SK-N-SH (cell line): ENCODE results near the gene PLCB1. TPM values are rescaled to one million over a fixed set of nuclear protein-coding genes. Genes with fewer than 3 reads are reported as not detected.
A peak's percentile ranks its signal among the peaks of the same experiment; 100 is the strongest.

Experiments
- CTCF ChIA-PET: fragments of 300-600, 350-600 bp; formaldehyde crosslinking; extraction: SDS; loops from one replicate; lab custom pipeline; 2021; lab: Yijun Ruan, JAX
- POLR2A ChIA-PET: fragments of 350-600 bp; sonication (Branson Sonifier 250); formaldehyde crosslinking; extraction: SDS; loops from one replicate; lab custom pipeline; 2020; ENCODE audit warnings: antibody characterized with exemption, inconsistent platforms; lab: Yijun Ruan, JAX
- DNase-seq: peaks from one replicate; pipeline ENCODE4 v3.0.0; 2012
- H2AFZ ChIP-seq: fragments of 200-600 bp; sonication (generic); 2 replicates; pipeline ENCODE4 v1.8.1; 2016; ENCODE audit warnings: antibody characterized with exemption, mild to moderate bottlenecking, low read depth
- H3F3A ChIP-seq: fragments of 200-600 bp; sonication (generic); replicated peaks from 2 replicates; pipeline ENCODE3; 2016; ENCODE audit warnings: antibody characterized with exemption, mild to moderate bottlenecking; ENCODE audit not compliant: insufficient read depth
- H3K27ac ChIP-seq, 2 experiments: fragments of 200-500 bp in 1 of 2; fragments of 200-600 bp in 1 of 2; sonication (Bioruptor generic) in 1 of 2; sonication (generic), shearing (Covaris generic) in 1 of 2; 2 replicates each; pipeline versions ENCODE4 v1.5.1 to v1.6.1; 2014 to 2016; ENCODE audit warnings: low read depth in 2 of 2, inconsistent platforms in 1 of 2, low read length in 1 of 2, mild to moderate bottlenecking in 1 of 2, mixed read lengths in 1 of 2
- H3K27me3 ChIP-seq: fragments of 200-600 bp; sonication (generic), shearing (Covaris generic); 2 replicates; pipeline ENCODE4 v1.6.1; 2016; ENCODE audit warnings: mixed run types; ENCODE audit not compliant: insufficient read depth
- H3K36me3 ChIP-seq, 2 experiments: fragments of 200-500 bp in 1 of 2; fragments of 200-600 bp in 1 of 2; sonication (Bioruptor generic) in 1 of 2; sonication (generic) in 1 of 2; replicated peaks in 1 of 2; 2 replicates each; pipeline versions ENCODE3 to v1.5.1; 2014 to 2016; ENCODE audit warnings: low read length in 1 of 2, mild to moderate bottlenecking in 1 of 2; ENCODE audit not compliant: insufficient read depth in 2 of 2, control insufficient read depth in 1 of 2
- H3K4me1 ChIP-seq, 2 experiments: fragments of 200-500 bp in 1 of 2; fragments of 200-600 bp in 1 of 2; sonication (Bioruptor generic) in 1 of 2; sonication (generic), shearing (Covaris generic) in 1 of 2; 2 replicates each; pipeline versions ENCODE4 v1.5.1 to v1.6.1; 2014 to 2016; ENCODE audit warnings: low read depth in 1 of 2, low read length in 1 of 2, mixed run types in 1 of 2; ENCODE audit not compliant: insufficient read depth in 2 of 2, control insufficient read depth in 1 of 2
- H3K4me2 ChIP-seq: fragments of 200-600 bp; sonication (generic), shearing (Covaris generic); 2 replicates; pipeline ENCODE4 v1.6.1; 2017; ENCODE audit warnings: mixed run types
- H3K4me3 ChIP-seq, 2 experiments: fragments of 200-500 bp in 1 of 2; fragments of 200-600 bp in 1 of 2; sonication (Bioruptor generic) in 1 of 2; sonication (generic), shearing (Covaris generic) in 1 of 2; 2 replicates each; pipeline versions ENCODE4 v1.5.1 to v1.8.1; 2014 to 2016; ENCODE audit warnings: low read depth in 2 of 2, inconsistent platforms in 1 of 2, low read length in 1 of 2, mild to moderate bottlenecking in 1 of 2, mixed read lengths in 1 of 2, moderate library complexity in 1 of 2
- H3K79me2 ChIP-seq: fragments of 200-600 bp; sonication (generic); 2 replicates; pipeline ENCODE4 v1.8.1; 2017; ENCODE audit warnings: mild to moderate bottlenecking; ENCODE audit not compliant: insufficient read depth
- H3K9ac ChIP-seq: fragments of 200-600 bp; sonication (generic); 2 replicates; pipeline ENCODE4 v1.6.1; 2017; ENCODE audit warnings: mixed run types
- H3K9me2 ChIP-seq: fragments of 200-600 bp; sonication (generic); 2 replicates; pipeline ENCODE4 v1.6.1; 2017; ENCODE audit warnings: mixed run types
- H3K9me3 ChIP-seq: fragments of 200-600 bp; sonication (generic); 2 replicates; pipeline ENCODE4 v1.6.1; 2017; ENCODE audit warnings: mixed run types, mild to moderate bottlenecking, moderate library complexity
- H4K20me1 ChIP-seq: fragments of 200-600 bp; sonication (generic); 2 replicates; pipeline ENCODE4 v1.6.1; 2017; ENCODE audit warnings: mild to moderate bottlenecking, mixed run types; ENCODE audit not compliant: insufficient read depth
- CHD2 ChIP-seq: fragments of 150-350 bp; IDR thresholded peaks from 2 replicates; pipeline ENCODE4 v1.6.1; 2018; ENCODE audit warnings: low read length; ENCODE audit not compliant: partially characterized antibody
- EP300 ChIP-seq, 2 experiments: IDR thresholded peaks; 2 replicates each; pipeline versions ENCODE4 v1.4.0 to v1.6.1; 2012; ENCODE audit warnings: borderline replicate concordance in 1 of 2, low read depth in 1 of 2, low read length in 1 of 2
- FOSL2 ChIP-seq: IDR thresholded peaks from 2 replicates; pipeline ENCODE4 v1.4.0; 2012; ENCODE audit warnings: low read depth, mild to moderate bottlenecking, moderate library complexity, borderline replicate concordance
- GABPA ChIP-seq: IDR thresholded peaks from 2 replicates; pipeline ENCODE4 v1.4.0; 2012; ENCODE audit warnings: low read depth, mild to moderate bottlenecking
- JUND ChIP-seq: IDR thresholded peaks from 2 replicates; pipeline ENCODE4 v1.4.0; 2012
- MEF2A ChIP-seq: IDR thresholded peaks from 2 replicates; pipeline ENCODE4 v1.4.0; 2012; ENCODE audit warnings: low read depth, borderline replicate concordance
- MXI1 ChIP-seq: IDR thresholded peaks from 2 replicates; pipeline ENCODE4 v1.6.1; 2012; ENCODE audit warnings: mild to moderate bottlenecking, low read depth, low read length, improper control_type of control experiment
- NFIC ChIP-seq: IDR thresholded peaks from 2 replicates; pipeline ENCODE4 v1.4.0; 2012; ENCODE audit warnings: borderline replicate concordance
- NRF1 ChIP-seq: IDR thresholded peaks from 2 replicates; pipeline ENCODE4 v1.6.1; 2012; ENCODE audit warnings: low read depth, mild to moderate bottlenecking, low read length
- POLR2AphosphoS5 ChIP-seq: IDR thresholded peaks from 2 replicates; pipeline ENCODE4 v1.6.1; 2012; ENCODE audit warnings: low read depth, low read length
- RAD21 ChIP-seq: IDR thresholded peaks from 2 replicates; pipeline ENCODE4 v1.6.1; 2012; ENCODE audit warnings: mild to moderate bottlenecking, low read length
- RFX5 ChIP-seq: IDR thresholded peaks from 2 replicates; pipeline ENCODE4 v1.6.1; 2012; ENCODE audit warnings: mild to moderate bottlenecking, improper control_type of control experiment, low read length
- RXRA ChIP-seq: IDR thresholded peaks from 2 replicates; pipeline ENCODE4 v1.4.0; 2012; ENCODE audit warnings: low read depth, mild to moderate bottlenecking, borderline replicate concordance
- TCF12 ChIP-seq: IDR thresholded peaks from 2 replicates; pipeline ENCODE4 v1.4.0; 2012
- TEAD4 ChIP-seq: IDR thresholded peaks from 2 replicates; pipeline ENCODE4 v1.4.0; 2012; ENCODE audit warnings: mild to moderate bottlenecking, borderline replicate concordance; ENCODE audit not compliant: insufficient read depth
- whole genome bisulfite sequencing: methylation state at CpG from one replicate; pipeline ENCODE4 v1.1.6; 2017; ENCODE audit warnings: low lambda C conversion rate; 5-methylcytosine and 5-hydroxymethylcytosine counted together
- polyA plus RNA-seq, 3 experiments: library from polyadenylated mRNA; depleted of rRNA; stranded (reverse); fragments of >200 nt; gene quantifications; 2 replicates each; pipeline ENCODE4 v1.2.3, GENCODE V29; 2012
- TF ChIP-seq, protein P1 (sequence below): IDR thresholded peaks from 2 replicates; pipeline ENCODE4 v1.4.0; 2012; ENCODE audit warnings: low read depth, borderline replicate concordance
- TF ChIP-seq, protein P2 (sequence below): IDR thresholded peaks from 2 replicates; pipeline ENCODE4 v1.4.0; 2012; ENCODE audit warnings: low read depth
- TF ChIP-seq, protein P3 (sequence below): IDR thresholded peaks from 2 replicates; pipeline ENCODE4; 2012
- TF ChIP-seq, protein P4 (sequence below): fragments of 200-600 bp; sonication (generic); IDR thresholded peaks from 2 replicates; pipeline ENCODE4 v1.6.1; 2017; ENCODE audit warnings: antibody characterized with exemption, mild to moderate bottlenecking, moderate library complexity
- TF ChIP-seq, protein P5 (sequence below): fragments of 150-350 bp; IDR thresholded peaks from 2 replicates; pipeline ENCODE4 v1.6.1; 2016; ENCODE audit warnings: mild to moderate bottlenecking, low read depth, low read length

PLCB1 gene
- polyA plus RNA-seq, 1 of the 3 experiments (the other 2 are of a cell fraction), result 10.5 TPM

DNA sequence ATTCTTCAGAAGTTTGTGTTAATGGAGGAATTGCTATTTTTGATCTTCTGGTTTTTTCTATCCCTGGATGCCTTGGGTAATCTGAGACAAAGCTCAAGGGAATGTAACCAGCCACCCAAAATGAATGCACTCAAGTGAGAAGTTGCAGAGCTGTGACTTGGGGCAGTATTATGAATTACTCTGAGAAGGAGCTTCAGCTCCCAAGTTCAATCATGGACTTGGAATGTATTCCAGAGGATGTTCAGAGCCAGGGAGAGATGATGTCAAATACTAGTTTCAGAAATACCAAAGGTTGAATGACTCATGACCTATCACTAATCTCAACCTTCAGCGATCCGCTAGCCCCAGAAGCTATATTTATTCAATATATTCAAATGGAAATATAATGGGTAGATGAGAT lies 561.6 kb downstream of the PLCB1 start:
- TF ChIP-seq, protein P1, sequence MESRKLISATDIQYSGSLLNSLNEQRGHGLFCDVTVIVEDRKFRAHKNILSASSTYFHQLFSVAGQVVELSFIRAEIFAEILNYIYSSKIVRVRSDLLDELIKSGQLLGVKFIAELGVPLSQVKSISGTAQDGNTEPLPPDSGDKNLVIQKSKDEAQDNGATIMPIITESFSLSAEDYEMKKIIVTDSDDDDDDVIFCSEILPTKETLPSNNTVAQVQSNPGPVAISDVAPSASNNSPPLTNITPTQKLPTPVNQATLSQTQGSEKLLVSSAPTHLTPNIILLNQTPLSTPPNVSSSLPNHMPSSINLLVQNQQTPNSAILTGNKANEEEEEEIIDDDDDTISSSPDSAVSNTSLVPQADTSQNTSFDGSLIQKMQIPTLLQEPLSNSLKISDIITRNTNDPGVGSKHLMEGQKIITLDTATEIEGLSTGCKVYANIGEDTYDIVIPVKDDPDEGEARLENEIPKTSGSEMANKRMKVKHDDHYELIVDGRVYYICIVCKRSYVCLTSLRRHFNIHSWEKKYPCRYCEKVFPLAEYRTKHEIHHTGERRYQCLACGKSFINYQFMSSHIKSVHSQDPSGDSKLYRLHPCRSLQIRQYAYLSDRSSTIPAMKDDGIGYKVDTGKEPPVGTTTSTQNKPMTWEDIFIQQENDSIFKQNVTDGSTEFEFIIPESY, result no peak
- TF ChIP-seq FOSL2, result peak; percentile 83
- TF ChIP-seq TCF12, result peak; percentile 91
- TF ChIP-seq JUND, result peak; percentile 77
- peak; percentile 65 for TF ChIP-seq NFIC
- TF ChIP-seq, protein P2, sequence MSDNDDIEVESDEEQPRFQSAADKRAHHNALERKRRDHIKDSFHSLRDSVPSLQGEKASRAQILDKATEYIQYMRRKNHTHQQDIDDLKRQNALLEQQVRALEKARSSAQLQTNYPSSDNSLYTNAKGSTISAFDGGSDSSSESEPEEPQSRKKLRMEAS, result 0 out of 2 replicates have a peak, but pooled peaks have one; percentile 15
- TF ChIP-seq MEF2A, result no peak; the same call in none of the 2 replicates
- TF ChIP-seq NRF1, result no peak
- no peak for TF ChIP-seq RFX5
- TF ChIP-seq TEAD4, result peak; percentile 77; the same call in 1 of the 2 replicates
- peak in 1 of 2 experiments; percentile 72; a peak in 2 of 4 replicates for TF ChIP-seq EP300 (IDR thresholded peaks at IDR 0.05; ENCODE audit: borderline replicate concordance in 1 of 2, low read depth in 1 of 2, low read length in 1 of 2)
- TF ChIP-seq, protein P3, sequence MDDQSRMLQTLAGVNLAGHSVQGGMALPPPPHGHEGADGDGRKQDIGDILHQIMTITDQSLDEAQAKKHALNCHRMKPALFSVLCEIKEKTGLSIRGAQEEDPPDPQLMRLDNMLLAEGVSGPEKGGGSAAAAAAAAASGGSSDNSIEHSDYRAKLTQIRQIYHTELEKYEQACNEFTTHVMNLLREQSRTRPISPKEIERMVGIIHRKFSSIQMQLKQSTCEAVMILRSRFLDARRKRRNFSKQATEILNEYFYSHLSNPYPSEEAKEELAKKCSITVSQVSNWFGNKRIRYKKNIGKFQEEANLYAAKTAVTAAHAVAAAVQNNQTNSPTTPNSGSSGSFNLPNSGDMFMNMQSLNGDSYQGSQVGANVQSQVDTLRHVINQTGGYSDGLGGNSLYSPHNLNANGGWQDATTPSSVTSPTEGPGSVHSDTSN, result peak; percentile 89
- peak; percentile 33; the same call in 1 of the 2 replicates for TF ChIP-seq POLR2AphosphoS5
- Histone ChIP-seq H3K4me2 (peak overlapping the region; percentile 19), H3K9me3 (peaks cover 4% of the 10 kb centered on the region), H3K4me3 (no peak overlapping the region), H4K20me1 (no peaks in the 10 kb centered on the region), H3K27ac (peak overlapping the region in 1 of 2 experiments; percentile 82; a peak in 3 of 4 replicates), H3K27me3 (no peaks in the 10 kb centered on the region), H3K4me1 (peaks cover 0 to 10% of the 10 kb centered on the region in 2 experiments; a peak in 2 of 4 replicates), H3K79me2 (no peaks in the 10 kb centered on the region), H2AFZ (no peak overlapping the region), H3F3A (peaks cover 24% of the 10 kb centered on the region), H3K9ac (0 out of 2 replicates have a peak overlapping the region, but pooled peaks have one; percentile 13), H3K36me3 (peaks cover 10 to 15% of the 10 kb centered on the region in 2 experiments), H3K9me2 (no peaks in the 10 kb centered on the region)
- POLR2A ChIA-PET, result no interaction called here
- CTCF ChIA-PET, result no interaction called here
- no peak for DNase-seq
- whole genome bisulfite sequencing, result 31% methylated on average over 2 of the region's 2 CpGs

DNA sequence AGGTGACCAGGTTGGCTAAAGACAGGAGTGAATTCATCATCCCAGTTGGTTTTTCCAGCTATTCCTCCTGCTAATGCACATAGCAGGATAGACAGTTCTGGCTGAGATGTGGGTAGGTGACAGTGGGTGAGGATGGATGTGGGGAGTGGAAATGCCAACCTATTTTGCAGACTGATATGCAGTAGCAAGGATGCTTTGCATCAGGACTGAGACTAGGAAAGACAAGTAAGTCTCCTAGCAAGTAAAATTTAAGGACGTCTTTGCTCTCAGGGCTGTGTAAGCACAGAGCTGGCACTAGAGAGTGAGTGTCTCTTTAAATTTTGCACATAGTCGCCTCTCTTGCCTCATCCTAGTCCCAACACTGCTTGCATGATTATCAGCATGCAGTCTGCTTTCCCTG lies 568.7 kb downstream of the PLCB1 start:
- H3K79me2 ChIP-seq, result no peaks in the 10 kb centered on the region
- no peak overlapping the region for H3K4me3 ChIP-seq
- H3K27ac ChIP-seq, result no peak overlapping the region
- H2AFZ ChIP-seq, result no peak overlapping the region
- ChIA-PET CTCF (interaction anchor here (1.1 kb wide), 1 partner anchor 12 kb away, joined by 4 read pairs; no protein-coding TSS in a partner anchor), POLR2A (no interaction called here)
- H4K20me1 ChIP-seq, result no peaks in the 10 kb centered on the region
- DNase-seq, result no peak
- WGBS, result 72% methylated on average over 2 of the region's 2 CpGs
- H3K9me3 ChIP-seq, result no peaks in the 10 kb centered on the region
- H3F3A ChIP-seq, result no peaks in the 10 kb centered on the region
- peaks cover 6 to 14% of the 10 kb centered on the region in 2 experiments for H3K36me3 ChIP-seq
- no peaks in the 10 kb centered on the region for H3K4me1 ChIP-seq
- no peaks in the 10 kb centered on the region for H3K27me3 ChIP-seq
- H3K9ac ChIP-seq, result no peak overlapping the region
- H3K9me2 ChIP-seq, result no peaks in the 10 kb centered on the region
- H3K4me2 ChIP-seq, result no peak overlapping the region
- no peak for TF ChIP-seq NFIC
- no peak for TF ChIP-seq FOSL2
- TF ChIP-seq, protein P4, sequence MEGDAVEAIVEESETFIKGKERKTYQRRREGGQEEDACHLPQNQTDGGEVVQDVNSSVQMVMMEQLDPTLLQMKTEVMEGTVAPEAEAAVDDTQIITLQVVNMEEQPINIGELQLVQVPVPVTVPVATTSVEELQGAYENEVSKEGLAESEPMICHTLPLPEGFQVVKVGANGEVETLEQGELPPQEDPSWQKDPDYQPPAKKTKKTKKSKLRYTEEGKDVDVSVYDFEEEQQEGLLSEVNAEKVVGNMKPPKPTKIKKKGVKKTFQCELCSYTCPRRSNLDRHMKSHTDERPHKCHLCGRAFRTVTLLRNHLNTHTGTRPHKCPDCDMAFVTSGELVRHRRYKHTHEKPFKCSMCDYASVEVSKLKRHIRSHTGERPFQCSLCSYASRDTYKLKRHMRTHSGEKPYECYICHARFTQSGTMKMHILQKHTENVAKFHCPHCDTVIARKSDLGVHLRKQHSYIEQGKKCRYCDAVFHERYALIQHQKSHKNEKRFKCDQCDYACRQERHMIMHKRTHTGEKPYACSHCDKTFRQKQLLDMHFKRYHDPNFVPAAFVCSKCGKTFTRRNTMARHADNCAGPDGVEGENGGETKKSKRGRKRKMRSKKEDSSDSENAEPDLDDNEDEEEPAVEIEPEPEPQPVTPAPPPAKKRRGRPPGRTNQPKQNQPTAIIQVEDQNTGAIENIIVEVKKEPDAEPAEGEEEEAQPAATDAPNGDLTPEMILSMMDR, result no peak
- TF ChIP-seq RXRA, result no peak
- no peak for TF ChIP-seq RAD21
- TF ChIP-seq CHD2, result no peak
- TF ChIP-seq, protein P5, sequence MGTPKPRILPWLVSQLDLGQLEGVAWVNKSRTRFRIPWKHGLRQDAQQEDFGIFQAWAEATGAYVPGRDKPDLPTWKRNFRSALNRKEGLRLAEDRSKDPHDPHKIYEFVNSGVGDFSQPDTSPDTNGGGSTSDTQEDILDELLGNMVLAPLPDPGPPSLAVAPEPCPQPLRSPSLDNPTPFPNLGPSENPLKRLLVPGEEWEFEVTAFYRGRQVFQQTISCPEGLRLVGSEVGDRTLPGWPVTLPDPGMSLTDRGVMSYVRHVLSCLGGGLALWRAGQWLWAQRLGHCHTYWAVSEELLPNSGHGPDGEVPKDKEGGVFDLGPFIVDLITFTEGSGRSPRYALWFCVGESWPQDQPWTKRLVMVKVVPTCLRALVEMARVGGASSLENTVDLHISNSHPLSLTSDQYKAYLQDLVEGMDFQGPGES, result no peak
- TF ChIP-seq GABPA, result no peak
- no peak for TF ChIP-seq EP300 (IDR thresholded peaks at IDR 0.05; ENCODE audit: borderline replicate concordance in 1 of 2, low read depth in 1 of 2, low read length in 1 of 2)
- TF ChIP-seq MXI1, result no peak
- TF ChIP-seq, protein P3, result no peak
